ENCODE measurements around the gene USP36.
"Not testable (repeated sequence)": the region's sequence is repeated elsewhere in the genome, so short reads cannot be mapped to it uniquely, and the experiment has no call there.

Gene USP36

DNA sequence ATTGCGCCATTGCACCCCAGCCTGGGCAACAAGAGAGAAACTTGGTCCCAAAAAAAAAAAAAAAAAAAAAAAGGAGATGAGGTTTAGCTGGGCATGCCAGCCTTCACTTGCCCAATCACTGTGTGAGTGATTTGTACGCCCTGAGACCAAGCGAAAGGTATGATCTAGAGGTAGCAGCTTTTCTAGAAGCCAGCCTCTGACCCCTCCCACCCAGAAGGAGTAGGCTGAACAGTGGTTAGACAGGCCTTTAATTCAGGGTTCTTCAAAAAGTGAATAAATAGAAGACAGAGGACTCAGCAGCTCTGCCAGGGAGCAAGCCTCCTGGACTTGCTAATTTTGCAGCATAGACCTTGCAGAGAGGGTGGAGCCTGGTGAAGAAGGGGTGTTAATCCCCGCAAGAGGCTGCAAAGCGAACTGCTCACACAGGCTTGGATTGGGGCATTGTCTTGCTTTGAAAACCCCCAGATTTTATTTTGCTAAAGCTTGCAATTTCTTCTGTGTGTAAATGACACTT, 51.4 kb downstream of the USP36 start:
- DNase-seq, result no peak

DNA sequence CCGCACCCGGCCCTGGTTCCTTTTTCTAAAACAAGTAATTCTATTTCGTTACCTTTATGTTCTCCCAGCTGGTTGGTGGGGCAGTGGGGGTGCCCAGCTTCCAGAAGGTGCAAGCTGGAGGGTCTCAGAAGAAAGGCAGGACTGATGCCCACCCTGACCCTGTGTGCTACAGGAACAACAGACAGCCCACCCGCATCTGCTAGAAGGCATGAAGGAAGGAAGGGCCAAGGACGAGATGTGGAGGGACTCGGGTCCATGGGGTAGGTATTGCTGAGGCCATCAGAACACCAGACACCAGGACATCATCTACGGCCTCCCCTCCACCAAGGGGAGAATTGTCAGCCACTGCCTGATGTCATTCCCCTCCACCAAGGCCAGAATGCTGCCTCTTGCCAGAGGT, 52.2 kb downstream of the USP36 start:
- no peak for DNase-seq

DNA sequence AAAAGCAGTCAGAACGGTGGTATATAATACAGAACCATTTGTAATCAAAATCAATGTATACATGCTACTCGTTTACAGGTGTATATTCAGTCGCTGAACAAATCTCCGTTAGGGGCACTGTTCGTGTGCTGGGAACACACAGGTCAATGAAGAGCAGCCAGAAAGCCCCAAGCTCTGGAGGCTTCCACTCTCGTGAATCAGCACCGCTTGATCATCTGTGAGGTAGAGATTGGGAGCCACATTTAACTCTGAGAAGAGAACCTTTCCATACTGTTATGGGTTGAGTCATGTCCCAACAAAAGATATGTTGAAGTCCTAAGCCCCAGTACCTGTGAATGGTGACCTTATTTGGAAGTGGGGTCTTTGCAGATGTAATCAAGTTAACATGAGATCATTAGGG, 53.2 kb downstream of the USP36 start:
- DNase-seq, result no peak

DNA sequence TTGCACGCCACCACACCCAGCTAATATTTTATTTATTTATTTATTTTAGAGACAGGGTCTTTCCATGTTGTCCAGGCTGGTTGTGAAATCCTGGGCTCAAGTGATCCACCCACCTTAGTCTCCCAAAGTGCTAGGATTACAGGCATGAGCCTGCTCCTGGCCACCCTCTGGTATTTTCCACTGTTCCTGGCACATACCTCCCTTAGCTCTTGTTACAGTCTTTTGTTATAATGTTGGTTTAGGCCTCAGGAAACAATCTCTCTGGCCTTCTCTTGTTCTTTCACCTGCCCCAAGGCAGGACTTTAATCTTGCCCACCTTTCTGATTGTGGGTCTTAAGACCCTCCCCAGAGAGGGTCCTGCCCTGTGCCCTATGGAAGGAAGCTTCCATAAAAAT, 55.0 kb downstream of the USP36 start:
- DNase-seq, result no peak

DNA sequence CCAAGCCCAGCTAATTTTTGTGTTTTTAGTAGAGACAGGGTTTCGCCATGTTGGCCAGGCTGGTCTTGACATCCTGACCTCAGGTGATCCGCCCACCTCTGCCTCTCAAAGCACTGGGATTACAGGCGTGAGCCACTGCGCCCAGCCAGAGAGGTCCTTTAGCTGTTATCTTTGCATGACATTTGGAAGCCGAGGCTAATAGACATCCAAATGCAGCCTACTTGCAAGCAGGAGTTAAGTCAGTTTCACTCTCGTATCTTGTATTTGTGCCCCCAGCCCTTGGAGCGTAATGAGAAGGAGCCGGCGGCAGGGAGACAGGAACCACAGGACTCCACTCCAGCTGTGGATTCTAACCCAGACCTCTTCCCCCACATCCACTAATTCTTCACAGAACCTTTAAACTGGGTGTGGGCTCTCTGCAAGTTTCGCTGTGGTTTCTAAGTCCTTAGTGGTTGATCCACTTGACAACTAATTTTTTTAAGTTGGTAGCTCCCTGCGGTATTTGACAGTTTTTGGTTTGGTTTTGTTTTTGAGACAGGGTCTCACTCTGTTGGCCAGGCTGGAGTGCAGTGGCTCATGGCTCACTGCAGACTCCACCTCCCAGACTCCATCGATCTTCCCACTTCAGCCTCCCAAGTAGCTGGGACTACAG, 55.5 kb downstream of the USP36 start:
- DNase-seq, result no peak

DNA sequence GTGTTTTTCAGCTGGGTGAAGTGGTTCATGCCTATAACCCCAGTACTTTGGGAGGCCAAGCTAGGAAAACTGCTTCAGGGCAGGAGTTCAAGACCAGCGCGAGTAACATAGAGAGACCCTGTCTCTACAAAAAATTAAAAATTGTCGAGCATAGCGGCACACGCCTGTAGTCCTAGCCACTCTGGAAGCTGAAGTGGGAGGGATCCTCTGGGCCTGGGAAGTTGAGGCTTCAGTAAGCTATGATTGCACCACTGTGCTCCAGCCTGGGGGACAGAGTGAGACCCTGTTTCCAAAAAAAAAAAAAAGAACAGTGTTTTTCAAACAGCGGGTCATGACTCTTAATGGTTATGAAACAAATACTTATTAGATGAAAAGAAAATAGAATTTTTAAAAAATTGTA, 56.3 kb downstream of the USP36 start:
- no peak for DNase-seq

DNA sequence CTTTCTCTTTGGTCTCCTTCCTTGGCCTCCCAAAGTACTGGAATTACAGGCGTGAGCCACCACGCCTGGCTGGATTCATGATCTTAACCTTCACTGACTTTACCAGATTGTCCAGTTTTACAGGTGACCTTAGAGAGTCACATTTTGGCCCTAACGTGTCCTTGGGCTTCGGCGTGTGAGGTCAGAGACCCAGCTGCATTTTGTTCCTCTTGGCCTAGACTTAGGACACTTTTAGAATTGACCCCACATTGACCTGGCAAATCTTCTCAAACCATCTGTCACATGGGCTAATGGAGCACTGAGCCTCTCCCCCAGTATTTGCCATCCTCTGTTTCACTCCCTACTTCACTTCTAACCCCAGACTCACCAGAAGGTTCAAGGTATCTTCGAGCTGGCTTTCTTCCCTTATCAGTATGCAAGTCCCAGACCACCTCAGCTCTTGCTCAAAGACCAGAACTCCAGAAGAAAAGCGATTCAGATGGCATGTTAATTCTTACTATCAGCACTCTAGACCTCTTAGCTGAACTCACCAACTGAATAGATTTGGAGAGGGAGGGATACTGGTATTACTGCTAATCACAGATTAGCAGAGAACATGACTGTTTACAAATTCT, 56.8 kb downstream of the USP36 start:
- DNase-seq, result no peak

DNA sequence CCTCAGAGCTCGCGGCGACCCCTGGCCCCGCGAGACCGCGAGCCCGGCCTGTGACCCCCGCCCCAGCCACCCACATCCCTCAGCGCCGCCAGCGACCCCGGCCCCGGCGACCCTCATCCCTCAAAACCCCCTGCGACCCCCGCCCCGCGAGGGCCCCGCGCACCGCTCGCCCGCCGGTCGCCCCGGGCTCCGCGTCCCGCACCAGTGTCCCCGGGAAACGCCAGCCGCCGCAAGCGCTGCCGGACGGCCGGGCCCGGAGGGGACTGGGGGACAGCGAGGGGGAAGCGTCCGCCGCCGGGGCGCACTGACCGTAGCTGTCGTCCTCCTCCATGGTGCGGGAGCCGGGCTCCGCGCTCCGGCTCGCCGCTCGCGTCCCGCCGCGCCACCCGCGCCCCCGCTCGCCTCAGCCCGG, 58.7 kb downstream of the USP36 start, which contains the start of gene CYTH1:
Gene CYTH1, minus strand, starts transcription at position 381 of the 412 bp plus-strand sequence. Its CDS starts 50 bp downstream, at position 331.
- no peak for DNase-seq

DNA sequence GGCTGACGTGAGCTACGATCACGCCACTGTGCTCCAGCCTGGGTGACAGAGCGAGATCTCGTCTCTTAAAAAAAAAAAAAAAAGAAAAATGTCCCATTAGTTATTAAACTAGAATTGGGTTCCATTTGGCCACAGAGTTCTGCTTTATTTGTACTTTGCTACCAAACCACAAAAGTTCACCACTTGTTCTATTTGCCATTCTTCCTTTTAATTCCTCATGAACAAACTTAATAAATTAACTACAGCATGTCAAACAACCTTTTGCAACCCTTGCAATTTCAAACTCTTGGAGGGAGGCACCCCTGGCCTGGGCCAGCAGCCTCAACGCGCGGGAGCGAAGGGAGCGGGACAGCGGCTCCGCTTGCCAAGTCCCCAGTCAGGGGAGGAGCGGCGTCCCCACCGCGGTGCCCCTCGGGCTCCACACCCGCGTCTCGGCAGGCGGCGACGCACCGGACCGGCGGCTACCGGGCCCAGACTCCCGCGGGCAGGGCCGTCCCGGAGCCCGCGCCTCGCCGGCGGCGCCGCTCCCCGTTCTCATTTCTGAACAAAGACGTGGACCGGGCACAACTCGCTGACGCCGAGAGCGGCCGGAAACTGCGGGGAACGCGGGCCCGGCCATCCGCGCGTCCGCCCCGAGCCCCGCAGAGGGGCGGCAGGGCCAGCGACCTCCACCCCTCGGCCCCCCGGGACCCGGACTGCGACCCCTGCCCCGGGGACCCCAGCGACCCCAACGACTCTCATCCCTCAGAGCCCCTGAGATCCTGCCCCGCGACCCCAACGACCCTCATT, 59.3 kb downstream of the USP36 start:
- no peak for DNase-seq

DNA sequence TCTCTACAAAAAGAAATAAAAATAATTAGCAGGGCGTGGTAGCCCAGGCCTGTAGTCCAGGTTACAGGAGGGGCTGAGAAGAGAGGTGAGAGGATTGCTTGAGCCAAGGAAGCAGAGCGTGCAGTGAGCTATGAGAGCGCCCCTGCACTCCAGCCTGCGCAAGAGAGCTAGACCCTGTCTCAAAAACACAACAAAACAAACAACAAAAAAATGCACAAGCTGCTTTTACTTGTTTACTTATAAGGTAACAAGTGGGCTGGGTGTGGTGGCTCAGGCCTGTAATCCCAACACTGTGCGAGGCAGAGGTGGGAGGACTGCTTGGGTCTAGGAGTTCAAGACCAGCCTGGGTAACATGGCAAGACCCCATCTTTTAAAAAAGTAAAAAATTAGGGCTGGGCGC, 60.3 kb downstream of the USP36 start:
- DNase-seq, result no peak

DNA sequence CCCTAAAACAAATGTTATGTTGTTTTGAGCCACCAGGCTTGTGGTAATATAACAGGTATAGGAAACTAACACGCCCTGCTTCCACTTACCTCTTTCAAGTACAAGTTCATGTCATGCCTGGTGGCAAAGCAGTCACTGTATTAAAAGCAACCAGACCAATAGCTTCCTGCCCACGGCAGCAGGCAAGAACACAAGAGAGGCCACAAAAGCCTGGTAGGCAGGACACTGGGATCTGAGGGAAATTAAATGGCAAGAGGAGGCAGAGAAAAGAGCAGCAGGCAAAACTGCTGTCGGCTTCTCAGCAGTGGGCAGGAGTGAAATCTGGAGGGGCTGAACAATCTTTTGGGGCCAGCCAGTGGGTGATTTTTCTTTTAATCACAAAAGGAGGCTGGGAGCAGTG, 60.8 kb downstream of the USP36 start:
- no peak for DNase-seq

DNA sequence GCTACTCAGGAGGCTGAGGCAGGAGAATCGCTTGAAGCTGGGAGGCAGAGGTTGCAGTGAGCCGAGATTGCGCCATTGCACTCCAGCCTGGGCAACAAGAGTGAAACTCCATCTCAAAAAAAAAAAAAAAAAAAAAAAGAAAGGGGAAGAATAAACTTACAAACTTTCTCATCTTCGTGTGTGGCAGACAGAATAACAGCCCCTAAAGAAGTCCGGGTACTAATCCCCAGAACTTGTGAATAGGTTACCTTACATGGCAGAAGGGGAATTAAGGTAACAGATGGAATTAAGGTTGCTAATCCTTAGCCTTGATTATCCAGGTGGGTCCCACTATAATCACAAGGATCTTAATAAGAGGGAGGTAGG, 61.3 kb downstream of the USP36 start:
- not testable (repeated sequence) for DNase-seq

DNA sequence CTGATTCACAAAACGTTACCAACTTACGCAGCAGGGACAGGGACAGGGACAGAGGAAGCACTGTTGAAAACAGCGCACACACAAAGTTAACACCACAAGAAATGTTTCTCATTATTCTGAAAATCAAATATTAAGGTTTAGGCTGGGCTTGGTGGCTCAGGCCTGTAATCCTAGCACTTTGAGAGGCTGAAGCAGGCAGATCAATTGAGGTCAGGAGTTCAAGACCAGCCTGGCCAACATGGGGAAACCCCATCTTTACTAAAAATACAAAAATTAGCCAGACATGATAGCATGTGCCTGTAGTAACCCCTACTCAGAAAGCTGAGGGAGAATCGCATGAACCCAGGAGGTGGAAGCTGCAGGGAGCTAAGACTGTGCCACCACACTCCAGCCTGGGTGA, 62.7 kb downstream of the USP36 start:
- DNase-seq, result no peak

DNA sequence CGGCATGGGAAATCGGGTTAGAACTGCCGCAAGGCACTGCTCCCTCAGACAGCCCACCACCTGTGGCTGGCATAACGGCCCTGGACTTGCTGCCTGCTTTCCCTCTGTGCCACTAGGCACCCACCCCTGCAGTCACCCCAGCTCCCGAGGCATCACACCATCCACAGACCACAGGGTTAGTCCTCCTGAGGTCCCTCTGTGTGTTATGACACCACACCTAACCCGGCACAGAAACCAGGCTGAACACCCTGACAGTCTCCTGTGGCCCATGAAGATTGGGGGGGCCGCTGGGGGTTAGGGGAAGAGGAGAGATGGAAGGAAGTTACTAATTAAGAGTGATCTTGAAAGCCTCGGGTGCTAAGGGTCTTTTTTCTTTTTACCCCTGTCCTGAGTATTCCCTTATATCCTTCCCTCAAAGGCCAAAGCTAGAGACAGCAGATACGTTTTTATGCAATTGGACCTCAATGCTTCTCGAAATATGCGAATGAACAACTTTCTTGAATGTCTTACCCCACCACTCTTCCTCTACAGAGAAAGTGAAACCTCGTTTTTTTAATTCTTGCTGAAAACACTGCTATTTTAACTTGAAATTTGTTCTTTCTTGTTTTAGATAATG, 65.5 kb downstream of the USP36 start:
- DNase-seq, result no peak

DNA sequence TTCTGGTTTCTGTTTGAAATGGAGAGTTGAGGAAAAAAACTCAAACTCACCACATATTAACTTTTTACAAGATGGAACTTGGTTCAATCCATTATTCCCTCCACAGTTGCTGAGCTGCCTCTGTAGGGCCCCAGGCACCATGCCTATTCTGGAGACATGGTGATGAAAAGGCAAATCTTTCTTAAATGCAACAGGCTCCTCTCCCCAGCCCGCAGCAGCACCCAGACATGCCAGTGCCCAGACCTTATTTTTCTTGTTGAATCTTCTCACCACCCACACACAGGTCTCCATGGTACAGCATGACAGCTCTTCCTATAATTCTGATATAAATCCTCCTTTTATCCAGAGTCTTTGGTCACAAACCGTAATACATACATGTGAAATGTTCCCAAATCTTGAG, 66.2 kb downstream of the USP36 start:
- DNase-seq, result no peak

DNA sequence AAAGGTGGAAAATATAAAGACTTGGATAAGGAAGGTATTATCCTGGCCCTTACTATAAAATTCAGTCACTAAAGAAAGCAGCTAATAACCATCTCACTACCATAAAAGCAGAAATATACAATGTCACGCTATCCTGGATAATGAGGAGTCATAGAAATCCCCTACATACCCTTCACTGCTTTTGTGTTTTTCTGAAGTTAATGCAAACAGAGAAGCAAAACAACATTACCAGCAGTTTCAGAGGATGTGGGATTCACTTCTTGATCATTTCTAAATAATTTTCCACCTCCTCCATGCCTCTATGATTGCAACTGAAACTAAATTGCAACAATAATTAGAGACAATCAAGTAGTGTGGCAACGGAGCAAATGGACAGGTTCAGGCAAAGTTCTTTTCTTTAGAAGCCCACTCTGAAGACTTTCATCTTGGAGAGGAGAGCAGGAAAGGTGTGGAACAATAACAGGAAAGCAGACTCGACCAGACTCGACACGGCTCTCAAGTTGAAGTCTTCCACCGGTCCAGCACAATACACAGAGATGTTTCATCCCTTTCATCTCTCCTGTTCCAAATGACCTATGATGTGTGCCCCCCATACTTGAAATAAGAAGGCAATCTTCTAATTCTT, 68.7 kb downstream of the USP36 start:
- no peak for DNase-seq

DNA sequence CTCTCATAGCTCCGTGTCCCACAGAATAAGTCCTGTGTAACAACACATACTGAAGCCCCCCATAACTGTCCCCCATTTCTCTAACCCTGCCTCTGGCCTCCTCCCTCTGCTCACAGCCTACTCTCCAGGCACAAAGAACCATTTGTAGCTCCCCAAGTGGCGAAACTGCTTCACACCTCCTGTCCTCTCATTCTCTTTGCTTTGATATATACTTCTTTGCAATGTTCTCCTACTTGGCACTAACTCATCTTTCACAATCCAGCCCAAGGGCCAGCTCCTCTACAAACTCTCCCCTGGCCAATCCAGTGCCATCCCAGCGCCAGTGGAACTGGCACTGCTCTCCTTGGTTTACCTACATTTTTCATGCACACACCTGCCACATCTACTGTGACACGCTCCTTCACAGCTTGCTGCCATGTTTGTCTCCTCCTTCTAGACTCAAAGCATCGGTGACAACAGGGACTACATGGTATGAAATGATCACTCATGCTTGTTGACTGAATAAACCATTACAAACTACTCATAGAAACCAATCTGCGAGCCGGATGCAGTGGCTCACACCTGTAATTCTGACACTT, 71.3 kb downstream of the USP36 start:
- no peak for DNase-seq

DNA sequence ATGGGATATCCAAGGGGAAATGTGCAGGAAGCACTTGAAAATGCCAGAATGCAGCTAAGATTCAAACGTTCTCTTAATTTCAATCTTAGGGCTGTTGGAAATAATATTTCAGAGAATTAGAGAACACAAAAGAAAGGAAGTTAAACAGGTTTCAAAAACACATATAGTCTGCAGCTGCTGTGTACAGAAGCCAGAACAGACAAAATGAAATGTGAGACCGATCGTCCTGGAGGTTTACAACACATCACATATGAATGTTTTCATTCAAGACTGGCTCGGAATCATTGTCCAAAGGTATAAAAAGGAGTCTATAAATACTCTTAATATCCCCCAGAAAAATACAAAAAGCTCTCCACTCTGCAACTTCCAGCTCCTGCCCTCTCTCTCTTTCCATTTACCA, 72.8 kb downstream of the USP36 start:
- DNase-seq, result no peak

DNA sequence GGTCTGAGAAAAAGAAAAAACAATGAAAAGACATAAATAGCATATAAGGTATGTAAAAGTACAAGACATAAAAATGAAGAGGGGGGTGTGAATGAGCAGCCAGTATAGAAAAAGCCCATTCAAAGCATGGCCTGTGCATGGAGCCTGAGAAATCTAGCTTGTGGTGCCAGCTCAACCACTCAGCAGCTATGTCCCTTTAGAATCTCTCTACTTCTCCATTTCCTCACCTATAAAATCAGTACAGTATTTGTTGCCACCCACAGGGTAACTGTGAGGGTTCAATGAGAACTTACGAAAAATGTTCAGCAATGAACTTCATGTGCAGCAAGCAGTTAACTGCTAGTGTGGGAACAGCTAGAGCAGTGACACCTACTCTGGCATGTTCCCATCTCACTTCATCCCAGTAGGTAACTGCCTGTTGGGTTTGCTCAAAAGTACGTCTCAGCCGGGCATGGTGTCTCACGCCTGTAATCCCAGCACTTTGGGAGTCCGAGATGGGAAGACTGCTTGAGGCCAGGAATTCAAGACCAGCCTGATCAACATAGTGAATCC, 73.8 kb downstream of the USP36 start:
- no peak for DNase-seq

DNA sequence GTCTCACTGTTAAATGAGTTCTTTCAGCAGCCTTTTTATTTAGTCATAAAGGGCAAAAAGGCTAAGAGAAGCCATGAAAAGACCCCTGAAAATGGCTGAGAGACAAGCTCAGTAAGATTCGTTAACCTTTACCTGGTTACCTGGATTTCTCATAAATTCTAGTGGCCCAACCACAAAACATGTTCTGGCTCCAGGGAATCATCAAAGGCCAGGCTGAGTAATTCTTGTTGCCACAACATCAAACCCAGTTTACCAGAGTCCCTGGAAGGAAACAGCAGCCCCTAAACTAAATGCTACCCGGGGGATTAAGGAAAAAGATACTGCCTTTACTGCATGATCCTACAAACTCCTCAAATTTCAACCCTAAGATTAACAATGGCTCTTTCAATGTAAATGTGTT, 74.4 kb downstream of the USP36 start:
- no peak for DNase-seq

DNA sequence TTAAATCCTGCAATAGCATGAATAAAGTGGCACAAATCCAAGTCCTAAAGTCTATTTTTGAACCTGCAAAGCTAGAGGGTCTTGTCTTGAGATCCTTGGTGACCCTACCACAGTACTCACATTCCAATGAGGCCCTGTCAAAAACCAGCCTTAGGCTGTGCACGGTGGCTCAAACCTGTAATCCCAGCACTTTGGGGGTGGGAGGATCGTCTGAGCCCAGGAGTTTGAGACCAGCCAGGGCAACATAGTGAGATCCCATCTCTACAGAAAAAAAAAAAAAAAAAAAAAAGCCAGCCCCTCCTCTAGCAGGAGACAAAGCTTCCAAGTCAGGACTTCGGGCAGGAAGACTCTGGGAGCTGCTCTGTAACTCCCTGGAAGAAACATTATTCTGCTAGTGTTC, 74.8 kb downstream of the USP36 start:
- DNase-seq, result no peak

DNA sequence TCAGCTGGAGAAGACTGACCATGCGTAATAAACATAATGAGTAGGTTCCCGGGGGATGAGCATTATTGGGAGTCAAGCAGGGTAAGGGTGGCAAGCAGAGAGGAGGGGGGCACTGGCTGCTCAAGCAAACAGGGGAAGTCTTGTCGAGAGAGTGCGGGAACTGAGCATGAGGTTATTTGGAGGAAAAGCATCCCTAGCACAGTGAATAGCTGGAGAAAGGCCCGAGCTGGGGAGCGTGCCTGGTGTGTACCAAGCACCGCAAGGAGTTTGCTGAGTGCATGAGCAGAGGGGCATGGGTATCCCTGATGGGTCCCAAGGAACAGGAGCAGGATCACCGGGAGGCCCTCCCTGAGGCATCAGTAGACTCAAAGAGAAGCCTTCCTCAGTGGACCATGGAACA, 75.7 kb downstream of the USP36 start:
- no peak for DNase-seq

DNA sequence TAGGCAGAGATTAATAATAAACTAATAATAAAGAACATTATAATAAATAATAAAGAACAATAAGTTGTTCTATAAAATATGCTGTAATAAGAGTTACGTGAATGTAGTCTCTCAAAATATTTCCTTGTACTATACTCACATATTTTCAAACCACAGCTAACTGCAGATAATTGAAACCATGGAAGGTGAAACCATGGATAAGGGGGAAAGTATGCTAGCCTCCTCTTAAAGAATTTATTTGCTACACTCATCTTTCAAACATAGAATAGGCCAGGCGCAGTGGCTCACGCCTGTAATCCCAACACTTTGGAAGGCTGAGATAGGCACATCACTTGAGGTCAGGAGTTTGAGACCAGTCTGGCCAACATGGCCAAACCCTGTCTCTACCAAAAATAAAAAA, 77.1 kb downstream of the USP36 start:
- DNase-seq, result no peak
